ENCODE results near the gene CST8.

CST8 gene

GRCh38 chr20:23526850-23527249 is 35.9 kb downstream of the CST8 start:
- Histone ChIP-seq H2AK5ac (ENCODE audit: low read length) (no peak overlapping the region), H3K27me3 (ENCODE audit: insufficient read depth, low read length, poor library complexity) (no peaks in the 10 kb centered on the region), H4K8ac (ENCODE audit: low read depth, low read length) (no peak overlapping the region), H2BK120ac (ENCODE audit: low read depth, low read length) (no peak overlapping the region), H3K79me1 (ENCODE audit: low read length) (no peaks in the 10 kb centered on the region), H3K23ac (ENCODE audit: low read length) (no peak overlapping the region), H3K4ac (ENCODE audit: low read depth, low read length) (no peak overlapping the region), H2BK15ac (replicated peaks; ENCODE audit: low read depth) (no peak overlapping the region), H3K56ac (ENCODE audit: low read length) (no peak overlapping the region), H4K5ac (ENCODE audit: low read length) (no peak overlapping the region), H3K4me3 (ENCODE audit: low read length) (no peak overlapping the region), H3K36me3 (ENCODE audit: control insufficient read depth, insufficient read depth, low read length) (no peaks in the 10 kb centered on the region), H3K18ac (ENCODE audit: low read length) (no peak overlapping the region), H3K4me2 (ENCODE audit: low read length) (no peak overlapping the region), H3K9ac (ENCODE audit: low read length) (no peak overlapping the region), H3K4me1 (ENCODE audit: control insufficient read depth, low read depth, low read length) (no peaks in the 10 kb centered on the region), H3K79me2 (ENCODE audit: control insufficient read depth, insufficient read depth, low read length) (no peaks in the 10 kb centered on the region), H2BK5ac (ENCODE audit: low read length) (no peak overlapping the region), H3K27ac (ENCODE audit: low read depth, low read length) (no peak overlapping the region)
- WGBS (ENCODE audit: extremely low coverage, insufficient coverage, low lambda C conversion rate) = no CpG with 5 or more reads among the region's 1 CpG
- DNase-seq = no peak

GRCh38 chr20:23528867-23529431 is 38.0 kb downstream of the CST8 start:
- Histone ChIP-seq H3K27ac (ENCODE audit: low read depth, low read length) (no peak overlapping the region), H2BK120ac (ENCODE audit: low read depth, low read length) (no peak overlapping the region), H3K18ac (ENCODE audit: low read length) (no peak overlapping the region), H3K79me1 (ENCODE audit: low read length) (no peaks in the 10 kb centered on the region), H3K4ac (ENCODE audit: low read depth, low read length) (no peak overlapping the region), H3K23ac (ENCODE audit: low read length) (no peak overlapping the region), H3K4me2 (ENCODE audit: low read length) (no peak overlapping the region), H4K8ac (ENCODE audit: low read depth, low read length) (no peak overlapping the region), H4K5ac (ENCODE audit: low read length) (no peak overlapping the region), H3K27me3 (ENCODE audit: insufficient read depth, low read length, poor library complexity) (no peaks in the 10 kb centered on the region), H3K4me3 (ENCODE audit: low read length) (no peak overlapping the region), H2AK5ac (ENCODE audit: low read length) (no peak overlapping the region), H3K79me2 (ENCODE audit: control insufficient read depth, insufficient read depth, low read length) (no peaks in the 10 kb centered on the region), H2BK15ac (replicated peaks; ENCODE audit: low read depth) (no peak overlapping the region), H2BK5ac (ENCODE audit: low read length) (no peak overlapping the region), H3K9ac (ENCODE audit: low read length) (no peak overlapping the region), H3K36me3 (ENCODE audit: control insufficient read depth, insufficient read depth, low read length) (no peaks in the 10 kb centered on the region), H3K56ac (ENCODE audit: low read length) (no peak overlapping the region), H3K4me1 (ENCODE audit: control insufficient read depth, low read depth, low read length) (no peaks in the 10 kb centered on the region)
- DNase-seq = no peak
- WGBS (ENCODE audit: extremely low coverage, insufficient coverage, low lambda C conversion rate) = no CpG with 5 or more reads among the region's 1 CpG

- no peak overlapping the region for H3K27ac ChIP-seq (ENCODE audit: low read depth, low read length)
- no peak overlapping the region for H3K4ac ChIP-seq (ENCODE audit: low read depth, low read length)
- H4K5ac ChIP-seq (ENCODE audit: low read length) = no peak overlapping the region
- H2BK120ac ChIP-seq (ENCODE audit: low read depth, low read length) = no peak overlapping the region
- H3K4me1 ChIP-seq (ENCODE audit: control insufficient read depth, low read depth, low read length) = no peaks in the 10 kb centered on the region
- no CpG with 5 or more reads among the region's 1 CpG for WGBS (ENCODE audit: extremely low coverage, insufficient coverage, low lambda C conversion rate)
- no peaks in the 10 kb centered on the region for H3K36me3 ChIP-seq (ENCODE audit: control insufficient read depth, insufficient read depth, low read length)
- no peaks in the 10 kb centered on the region for H3K27me3 ChIP-seq (ENCODE audit: insufficient read depth, low read length, poor library complexity)
- no peak overlapping the region for H3K9ac ChIP-seq (ENCODE audit: low read length)
- H4K8ac ChIP-seq (ENCODE audit: low read depth, low read length) = no peak overlapping the region
- no peaks in the 10 kb centered on the region for H3K79me2 ChIP-seq (ENCODE audit: control insufficient read depth, insufficient read depth, low read length)
- H3K4me3 ChIP-seq (ENCODE audit: low read length) = no peak overlapping the region
- H3K4me2 ChIP-seq (ENCODE audit: low read length) = no peak overlapping the region
- no peak overlapping the region for H3K56ac ChIP-seq (ENCODE audit: low read length)
- no peaks in the 10 kb centered on the region for H3K79me1 ChIP-seq (ENCODE audit: low read length)
- H2BK5ac ChIP-seq (ENCODE audit: low read length) = no peak overlapping the region
- no peak overlapping the region for H3K18ac ChIP-seq (ENCODE audit: low read length)
- no peak overlapping the region for H2BK15ac ChIP-seq (replicated peaks; ENCODE audit: low read depth)
- no peak overlapping the region for H2AK5ac ChIP-seq (ENCODE audit: low read length)
- no peak overlapping the region for H3K23ac ChIP-seq (ENCODE audit: low read length)
- DNase-seq = no peak
These were observed 40.1 kb downstream of the CST8 start for GRCh38 chr20:23530937-23531567.

- Histone ChIP-seq H3K4me3 (ENCODE audit: low read length) (no peak overlapping the region), H2BK15ac (replicated peaks; ENCODE audit: low read depth) (no peak overlapping the region), H3K4me1 (ENCODE audit: control insufficient read depth, low read depth, low read length) (no peaks in the 10 kb centered on the region), H2BK5ac (ENCODE audit: low read length) (no peak overlapping the region), H3K56ac (ENCODE audit: low read length) (no peak overlapping the region), H3K18ac (ENCODE audit: low read length) (no peak overlapping the region), H3K79me2 (ENCODE audit: control insufficient read depth, insufficient read depth, low read length) (no peaks in the 10 kb centered on the region), H2BK120ac (ENCODE audit: low read depth, low read length) (no peak overlapping the region), H2AK5ac (ENCODE audit: low read length) (no peak overlapping the region), H3K23ac (ENCODE audit: low read length) (no peak overlapping the region), H3K4me2 (ENCODE audit: low read length) (no peak overlapping the region), H4K8ac (ENCODE audit: low read depth, low read length) (no peak overlapping the region), H4K5ac (ENCODE audit: low read length) (no peak overlapping the region), H3K27ac (ENCODE audit: low read depth, low read length) (no peak overlapping the region), H3K79me1 (ENCODE audit: low read length) (no peaks in the 10 kb centered on the region), H3K9ac (ENCODE audit: low read length) (no peak overlapping the region), H3K27me3 (ENCODE audit: insufficient read depth, low read length, poor library complexity) (no peaks in the 10 kb centered on the region), H3K4ac (ENCODE audit: low read depth, low read length) (no peak overlapping the region), H3K36me3 (ENCODE audit: control insufficient read depth, insufficient read depth, low read length) (no peaks in the 10 kb centered on the region)
- WGBS (ENCODE audit: extremely low coverage, insufficient coverage, low lambda C conversion rate) = no CpG with 5 or more reads among the region's 1 CpG
- no peak for DNase-seq
These were observed 41.6 kb downstream of the CST8 start for GRCh38 chr20:23532533-23532932.

- Histone ChIP-seq H2BK15ac (replicated peaks; ENCODE audit: low read depth) (no peak overlapping the region), H3K23ac (ENCODE audit: low read length) (no peak overlapping the region), H2BK5ac (ENCODE audit: low read length) (no peak overlapping the region), H3K9ac (ENCODE audit: low read length) (no peak overlapping the region), H4K5ac (ENCODE audit: low read length) (no peak overlapping the region), H3K4me1 (ENCODE audit: control insufficient read depth, low read depth, low read length) (no peaks in the 10 kb centered on the region), H3K27ac (ENCODE audit: low read depth, low read length) (no peak overlapping the region), H3K79me2 (ENCODE audit: control insufficient read depth, insufficient read depth, low read length) (no peaks in the 10 kb centered on the region), H2BK120ac (ENCODE audit: low read depth, low read length) (no peak overlapping the region), H3K27me3 (ENCODE audit: insufficient read depth, low read length, poor library complexity) (no peaks in the 10 kb centered on the region), H3K4me3 (ENCODE audit: low read length) (no peak overlapping the region), H4K8ac (ENCODE audit: low read depth, low read length) (no peak overlapping the region), H3K4ac (ENCODE audit: low read depth, low read length) (no peak overlapping the region), H3K56ac (ENCODE audit: low read length) (no peak overlapping the region), H3K18ac (ENCODE audit: low read length) (no peak overlapping the region), H2AK5ac (ENCODE audit: low read length) (no peak overlapping the region), H3K4me2 (ENCODE audit: low read length) (no peak overlapping the region), H3K36me3 (ENCODE audit: control insufficient read depth, insufficient read depth, low read length) (no peaks in the 10 kb centered on the region), H3K79me1 (ENCODE audit: low read length) (no peaks in the 10 kb centered on the region)
- peak; percentile 32 for DNase-seq
These were observed 42.2 kb downstream of the CST8 start for GRCh38 chr20:23533161-23533560.
